ENCODE data around the gene SPOCK1.

Gene SPOCK1

DNA sequence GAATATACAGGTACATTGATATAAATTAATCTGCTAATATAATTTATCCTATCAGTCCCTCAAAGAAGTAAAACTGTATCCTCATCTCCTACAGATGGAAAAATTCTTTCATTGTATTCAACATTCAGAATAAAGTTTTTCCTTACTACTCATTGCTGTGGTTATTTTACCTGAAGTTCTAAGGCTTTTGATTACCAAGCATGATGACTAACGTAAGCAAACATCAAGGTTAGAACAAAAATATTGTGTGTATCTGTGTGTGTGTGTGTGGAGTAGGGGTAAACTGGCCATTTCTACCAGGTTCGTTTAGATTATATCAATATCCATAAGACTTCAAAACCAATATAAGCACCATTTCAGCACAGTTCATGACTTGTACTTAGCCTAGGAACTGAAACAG, 573.1 kb downstream of the SPOCK1 start:
- DNase-seq (ENCODE audit: low read depth): no peak
